Activated naive CD4-positive, alpha-beta T cell treated with anti-CD3 and anti-CD28 coated beads, Interleukin-2, amount 50 U/mL, for 72 hours (primary cell): ENCODE data around the gene ANKS6. TPM values are rescaled to one million over a fixed set of nuclear protein-coding genes. Genes with fewer than 3 reads are reported as not detected.

Experiments used
- ATAC-seq, 2 donors: fragments of 150-1000 bp; cut with Tn5 transposase; 2 replicates each; pipeline ENCODE4 v1.10.0; 2021; ENCODE audit warnings: mild to moderate bottlenecking in 2 of 2, moderate library complexity in 2 of 2
- DNase-seq, 2 donors: peaks; one replicate each; pipeline ENCODE4 v3.0.0; 2021 to 2022; ENCODE audit warnings: low spot score in 2 of 2
- H3K27ac Mint-ChIP-seq, 2 donors: one replicate each; pipeline ENCODE4 v1.8.0; 2022; ENCODE audit warnings: mild to moderate bottlenecking in 2 of 2, mixed read lengths in 2 of 2
- H3K36me3 Mint-ChIP-seq, 2 donors: one replicate each; pipeline ENCODE4 v1.8.0; 2022; ENCODE audit warnings: mixed read lengths in 2 of 2
- H3K9me3 Mint-ChIP-seq, 2 donors: one replicate each; pipeline ENCODE4 v1.8.0; 2022; ENCODE audit warnings: mixed read lengths in 2 of 2
- total RNA-seq, 2 donors: library from RNA; stranded (reverse); gene quantifications; one replicate each; pipeline ENCODE4 v1.2.3, GENCODE V29; 2022

The ANKS6 gene
- total RNA-seq, 2 donors from 2014 or later = 9.8 to 18.6 TPM

- H3K36me3 Mint-ChIP-seq = peaks cover 9 to 37% of the 10 kb centered on the region in 2 donors
Observed at GRCh38 chr9:98770717-98771116, 25.6 kb downstream of the ANKS6 start.

GRCh38 chr9:98768344-98768743 is 28.0 kb downstream of the ANKS6 start:
- H3K27ac Mint-ChIP-seq = no peak overlapping the region
- no peak for DNase-seq
- H3K9me3 Mint-ChIP-seq = peaks cover 0 to 5% of the 10 kb centered on the region in 2 donors
- no peak for ATAC-seq
- peaks cover 25 to 40% of the 10 kb centered on the region in 2 donors for H3K36me3 Mint-ChIP-seq

More at GRCh38 chr9:98770717-98771116, 25.6 kb downstream of the ANKS6 start:
- DNase-seq = no peak
- no peak for ATAC-seq
- Mint-ChIP-seq H3K27ac (no peak overlapping the region), H3K9me3 (no peaks in the 10 kb centered on the region)

- DNase-seq (no peak), ATAC-seq (no peak)
- peaks cover 0 to 5% of the 10 kb centered on the region in 2 donors for H3K9me3 Mint-ChIP-seq
- peaks cover 25 to 36% of the 10 kb centered on the region in 2 donors for H3K36me3 Mint-ChIP-seq
- no peak overlapping the region for H3K27ac Mint-ChIP-seq
Observed at GRCh38 chr9:98767915-98768314, 28.4 kb downstream of the ANKS6 start.

GRCh38 chr9:98767196-98767595 is 29.2 kb downstream of the ANKS6 start:
- Mint-ChIP-seq H3K9me3 (peaks cover 0 to 5% of the 10 kb centered on the region in 2 donors), H3K36me3 (peaks cover 25 to 32% of the 10 kb centered on the region in 2 donors), H3K27ac (no peak overlapping the region)
- ATAC-seq = no peak
- no peak for DNase-seq

- Mint-ChIP-seq H3K27ac (no peak overlapping the region), H3K9me3 (peaks cover 0 to 5% of the 10 kb centered on the region in 2 donors), H3K36me3 (peaks cover 25 to 27% of the 10 kb centered on the region in 2 donors)
- no peak for DNase-seq
- ATAC-seq = no peak
Observed at GRCh38 chr9:98766586-98766985, 29.8 kb downstream of the ANKS6 start.

GRCh38 chr9:98765256-98765655 is 31.1 kb downstream of the ANKS6 start:
- peaks cover 21 to 25% of the 10 kb centered on the region in 2 donors for H3K36me3 Mint-ChIP-seq

GRCh38 chr9:98763986-98764745 is 32.2 kb downstream of the ANKS6 start:
- DNase-seq (no peak), ATAC-seq (no peak)
- peaks cover 0 to 9% of the 10 kb centered on the region in 2 donors for H3K9me3 Mint-ChIP-seq
- peaks cover 27 to 29% of the 10 kb centered on the region in 2 donors for H3K36me3 Mint-ChIP-seq
- H3K27ac Mint-ChIP-seq = no peak overlapping the region

More at GRCh38 chr9:98765256-98765655, 31.1 kb downstream of the ANKS6 start:
- DNase-seq (no peak), ATAC-seq (no peak)
- no peak overlapping the region for H3K27ac Mint-ChIP-seq
- H3K9me3 Mint-ChIP-seq = peaks cover 0 to 5% of the 10 kb centered on the region in 2 donors

GRCh38 chr9:98760231-98760630 is 36.1 kb downstream of the ANKS6 start:
- ATAC-seq (no peak), DNase-seq (no peak)
- no peak overlapping the region for H3K27ac Mint-ChIP-seq
- peaks cover 27 to 29% of the 10 kb centered on the region in 2 donors for H3K36me3 Mint-ChIP-seq
- peaks cover 0 to 9% of the 10 kb centered on the region in 2 donors for H3K9me3 Mint-ChIP-seq

GRCh38 chr9:98755006-98755618 is 41.2 kb downstream of the ANKS6 start:
- H3K9me3 Mint-ChIP-seq = peaks cover 0 to 4% of the 10 kb centered on the region in 2 donors
- DNase-seq (no peak), ATAC-seq (no peak)
- peak overlapping the region; percentile 14 to 32 for H3K27ac Mint-ChIP-seq
- H3K36me3 Mint-ChIP-seq = peaks cover 18 to 30% of the 10 kb centered on the region in 2 donors

GRCh38 chr9:98751210-98751609 is 45.1 kb downstream of the ANKS6 start:
- Mint-ChIP-seq H3K9me3 (no peaks in the 10 kb centered on the region), H3K36me3 (peaks cover 10 to 25% of the 10 kb centered on the region in 2 donors), H3K27ac (no peak overlapping the region)
- no peak for DNase-seq
- ATAC-seq = no peak

GRCh38 chr9:98750364-98751060 is 45.8 kb downstream of the ANKS6 start:
- DNase-seq = no peak
- H3K36me3 Mint-ChIP-seq = peaks cover 7 to 20% of the 10 kb centered on the region in 2 donors
- no peak for ATAC-seq
- no peak overlapping the region for H3K27ac Mint-ChIP-seq
- no peaks in the 10 kb centered on the region for H3K9me3 Mint-ChIP-seq

- H3K27ac Mint-ChIP-seq = peak overlapping the region; percentile 15 to 67
- ATAC-seq (no peak), DNase-seq (no peak)
- H3K36me3 Mint-ChIP-seq = peaks cover 5 to 28% of the 10 kb centered on the region in 2 donors
- no peaks in the 10 kb centered on the region for H3K9me3 Mint-ChIP-seq
Observed at GRCh38 chr9:98747476-98747875, 48.9 kb downstream of the ANKS6 start.

GRCh38 chr9:98745470-98745869 is 50.9 kb downstream of the ANKS6 start:
- peaks cover 5 to 25% of the 10 kb centered on the region in 2 donors for H3K36me3 Mint-ChIP-seq
- no peaks in the 10 kb centered on the region for H3K9me3 Mint-ChIP-seq
- H3K27ac Mint-ChIP-seq = no peak overlapping the region
- no peak for DNase-seq
- no peak for ATAC-seq

- Mint-ChIP-seq H3K27ac (no peak overlapping the region), H3K9me3 (peaks cover 4% of the 10 kb centered on the region in 2 donors), H3K36me3 (peaks cover 5 to 18% of the 10 kb centered on the region in 2 donors)
- DNase-seq (no peak), ATAC-seq (no peak)
Observed at GRCh38 chr9:98743818-98744611, 52.3 kb downstream of the ANKS6 start.

GRCh38 chr9:98743329-98743728 is 53.0 kb downstream of the ANKS6 start:
- Mint-ChIP-seq H3K36me3 (peaks cover 11 to 21% of the 10 kb centered on the region in 2 donors), H3K27ac (no peak overlapping the region), H3K9me3 (peaks cover 8 to 9% of the 10 kb centered on the region in 2 donors)

More at GRCh38 chr9:98743329-98743728, 53.0 kb downstream of the ANKS6 start:
- ATAC-seq (no peak), DNase-seq (no peak)
